ENCODE results near the gene ANKRD65. TPM values are rescaled to one million over a fixed set of nuclear protein-coding genes. Genes with fewer than 3 reads are reported as not detected.
A peak's percentile ranks its signal among the peaks of the same experiment; 100 is the strongest.
"Not testable (repeated sequence)": the region's sequence is repeated elsewhere in the genome, so short reads cannot be mapped to it uniquely, and the experiment has no call there.

ANKRD65 gene
- total RNA-seq, 1 experiment from 2014 or later: not detected

GRCh38 chr1:1406101-1406820, 14.8 kb downstream of the ANKRD65 start:
- no peak for DNase-seq (ENCODE audit: low read depth, low spot score)
- in situ Hi-C loops (cut with HindIII; ENCODE audit: low pct_unique_long_range_greater_than_20kb, low sequenced_read_pairs): no loop called here

GRCh38 chr1:1403653-1404052, 17.4 kb downstream of the ANKRD65 start:
- in situ Hi-C loops (cut with HindIII; ENCODE audit: low pct_unique_long_range_greater_than_20kb, low sequenced_read_pairs): no loop called here

DNA sequence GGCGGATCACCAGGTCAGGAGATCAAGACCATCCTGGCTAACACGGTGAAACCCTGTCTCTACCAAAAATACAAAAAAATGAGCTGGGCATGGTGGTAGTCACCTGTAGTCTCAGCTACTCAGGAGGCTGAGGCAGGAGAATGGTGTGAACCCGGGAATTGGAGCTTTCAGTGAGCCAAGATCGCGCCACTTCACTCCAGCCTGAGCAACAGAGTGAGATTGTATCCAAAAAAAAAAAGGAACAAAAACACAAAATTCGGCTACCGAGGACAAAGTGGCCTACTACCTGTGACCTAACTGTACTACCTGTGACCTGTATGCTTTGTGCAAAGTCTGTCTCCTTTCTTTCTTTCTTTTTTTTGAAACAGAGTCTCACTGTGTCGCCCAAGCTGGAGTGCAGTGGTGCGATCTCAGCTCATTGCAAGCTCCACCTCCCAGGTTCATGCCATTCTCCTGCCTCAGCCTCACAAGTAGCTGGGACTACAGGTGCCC, 18.1 kb downstream of the ANKRD65 start:
- DNase-seq (ENCODE audit: low read depth, low spot score); in situ Hi-C loops (cut with HindIII; ENCODE audit: low pct_unique_long_range_greater_than_20kb, low sequenced_read_pairs): not testable (repeated sequence)

More at GRCh38 chr1:1403653-1404052, 17.4 kb downstream of the ANKRD65 start:
- no peak for DNase-seq (ENCODE audit: low read depth, low spot score)

GRCh38 chr1:1402072-1402900, 18.8 kb downstream of the ANKRD65 start:
- peak; percentile 77 for DNase-seq (ENCODE audit: low read depth, low spot score)
- in situ Hi-C loops (cut with HindIII; ENCODE audit: low pct_unique_long_range_greater_than_20kb, low sequenced_read_pairs): no loop called here

GRCh38 chr1:1401457-1402010, 19.5 kb downstream of the ANKRD65 start:
- no peak for DNase-seq (ENCODE audit: low read depth, low spot score)
- in situ Hi-C loops (cut with HindIII; ENCODE audit: low pct_unique_long_range_greater_than_20kb, low sequenced_read_pairs): no loop called here

DNA sequence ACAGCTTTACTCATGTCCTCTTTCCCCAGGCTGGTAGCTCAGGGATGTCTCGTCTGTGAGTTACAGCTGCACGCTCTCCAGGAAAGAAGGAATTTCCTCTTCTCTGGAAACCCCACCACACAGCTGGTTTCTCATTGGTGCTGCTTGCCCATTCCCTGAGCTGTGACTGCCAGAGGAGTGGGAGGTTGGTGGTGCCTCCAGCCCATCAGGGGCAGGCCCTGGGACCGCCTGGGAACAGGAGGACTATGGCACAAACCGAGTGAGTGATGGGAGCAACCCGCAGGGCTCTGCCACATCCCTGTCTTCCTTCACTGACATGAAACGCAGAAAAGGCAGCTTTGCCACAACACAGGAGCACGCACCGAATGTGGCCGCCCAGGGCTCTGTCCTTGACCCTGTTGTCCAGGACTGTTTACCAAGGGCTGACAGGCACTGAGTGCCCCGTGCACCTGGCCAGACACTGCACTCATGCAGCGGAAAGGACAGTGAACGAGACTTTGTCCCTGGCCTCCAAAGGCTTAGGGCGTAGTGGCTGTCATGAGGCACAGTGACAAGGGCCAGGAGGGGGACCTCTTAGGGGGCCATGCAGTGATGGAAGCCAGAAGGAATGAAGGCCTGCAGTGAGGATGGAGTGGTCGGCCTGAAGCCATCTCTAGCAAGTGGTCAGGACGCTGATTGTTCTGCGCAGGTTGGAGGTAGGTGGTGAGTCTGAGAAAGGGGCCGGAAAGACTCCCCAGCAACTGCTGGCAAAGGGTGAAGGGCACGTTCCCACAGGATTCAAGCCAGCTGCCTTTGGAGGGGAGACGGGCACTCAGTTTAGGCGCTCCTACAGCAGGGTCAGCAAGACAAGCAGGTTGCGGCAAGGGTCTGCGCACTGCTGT, 20.3 kb downstream of the ANKRD65 start:
- DNase-seq (ENCODE audit: low read depth, low spot score): no peak
- in situ Hi-C loops (cut with HindIII; ENCODE audit: low pct_unique_long_range_greater_than_20kb, low sequenced_read_pairs): no loop called here

- DNase-seq (ENCODE audit: low read depth, low spot score): no peak
- in situ Hi-C loops (cut with HindIII; ENCODE audit: low pct_unique_long_range_greater_than_20kb, low sequenced_read_pairs): no loop called here
Observed at GRCh38 chr1:1399872-1400575, 21.1 kb downstream of the ANKRD65 start.

DNA sequence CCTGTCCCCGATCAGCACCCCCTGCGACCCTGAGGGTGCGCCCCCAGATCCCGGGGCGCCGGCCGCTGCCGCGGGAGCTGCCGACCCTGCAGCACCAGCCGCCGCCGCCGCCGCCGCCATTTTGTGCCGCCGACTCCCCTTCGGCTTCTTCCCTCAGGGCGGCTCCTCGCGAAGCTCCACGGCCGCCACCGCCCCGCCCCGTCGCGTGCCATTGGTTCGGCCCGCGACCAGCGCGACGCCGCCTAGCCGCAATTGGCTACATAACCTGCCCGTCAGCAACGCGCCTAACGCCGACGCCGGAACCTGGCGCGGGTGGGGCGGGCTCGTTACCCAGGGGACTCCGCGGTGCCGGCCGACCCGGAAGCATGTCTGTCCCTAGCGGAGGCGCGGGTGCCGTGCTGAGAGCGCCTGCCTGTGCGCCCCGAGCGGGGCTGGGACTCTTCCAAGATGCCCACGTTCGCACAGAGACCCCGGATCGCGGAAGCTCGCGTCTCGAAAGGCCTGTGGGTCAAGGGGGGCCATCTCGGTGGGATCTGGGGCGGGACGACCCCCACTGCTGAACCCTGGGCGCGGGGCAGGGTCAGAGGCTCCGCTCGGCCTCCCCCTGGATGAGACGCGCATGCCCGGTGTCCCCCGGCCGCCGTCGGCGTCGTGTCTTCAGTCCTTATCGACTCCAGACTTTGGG, 21.7 kb downstream of the ANKRD65 start, which contains the start of gene CCNL2:
Gene CCNL2 (minus strand): TSS at position 149 of the 685 bp plus-strand sequence. CDS start 29 bp downstream, at position 120.
- DNase-seq (ENCODE audit: low read depth, low spot score): peak; percentile 96

DNA sequence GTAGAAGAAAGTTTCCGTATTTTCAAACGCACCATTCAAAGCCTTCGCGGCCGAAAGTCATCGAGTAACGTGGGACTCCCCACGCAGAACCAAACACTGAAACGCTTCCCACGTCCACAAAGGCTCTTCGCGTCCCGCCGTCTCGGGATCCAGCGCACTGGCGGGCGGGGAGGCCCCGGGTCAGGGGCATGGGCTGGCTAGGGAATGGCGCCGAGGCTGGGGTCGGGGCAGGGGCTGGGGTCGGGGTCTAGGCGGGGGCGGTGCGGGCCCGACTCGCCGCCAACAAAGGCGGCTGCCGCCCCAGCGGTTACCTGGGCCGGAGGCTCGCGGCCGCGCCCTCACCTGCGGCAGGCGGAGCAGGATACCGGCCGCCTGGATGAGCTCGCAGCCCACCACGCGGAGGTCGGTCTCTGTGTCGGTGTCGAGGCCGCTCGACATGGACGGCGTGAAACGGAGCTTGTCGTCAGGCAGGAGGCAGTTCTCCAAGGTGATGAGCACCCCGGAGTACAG, 22.3 kb downstream of the ANKRD65 start:
- in situ Hi-C loops (cut with HindIII; ENCODE audit: low pct_unique_long_range_greater_than_20kb, low sequenced_read_pairs): no loop called here

More for the DNA sequence above, 21.7 kb downstream of the ANKRD65 start, which contains the start of gene CCNL2:
- in situ Hi-C loops (cut with HindIII; ENCODE audit: low pct_unique_long_range_greater_than_20kb, low sequenced_read_pairs): no loop called here

GRCh38 chr1:1397839-1398523, 23.1 kb downstream of the ANKRD65 start:
- in situ Hi-C loops (cut with HindIII; ENCODE audit: low pct_unique_long_range_greater_than_20kb, low sequenced_read_pairs): no loop called here
- DNase-seq (ENCODE audit: low read depth, low spot score): no peak

More for the DNA sequence above, 22.3 kb downstream of the ANKRD65 start:
- DNase-seq (ENCODE audit: low read depth, low spot score): no peak

DNA sequence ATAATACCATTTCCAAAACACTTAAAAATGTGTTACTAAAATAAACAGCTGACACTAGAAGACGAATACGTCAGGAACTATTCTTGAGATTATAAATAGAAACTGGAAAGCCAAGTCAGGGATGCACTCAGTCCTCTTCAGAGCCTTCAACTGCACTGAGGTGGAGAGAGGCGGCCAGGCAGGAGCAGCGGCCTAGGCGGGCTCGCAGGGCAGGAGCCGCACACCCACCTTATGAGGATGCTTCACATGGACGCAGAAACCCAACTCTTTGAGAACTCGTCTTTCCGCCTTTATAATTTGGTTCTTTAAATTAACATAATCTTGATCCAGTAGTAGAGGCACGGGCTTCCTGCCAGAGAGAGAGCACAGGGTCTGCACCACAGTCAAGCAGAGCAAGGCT, 25.9 kb downstream of the ANKRD65 start:
- DNase-seq (ENCODE audit: low read depth, low spot score): no peak
- in situ Hi-C loops (cut with HindIII; ENCODE audit: low pct_unique_long_range_greater_than_20kb, low sequenced_read_pairs): no loop called here

GRCh38 chr1:1394116-1394515, 27.0 kb downstream of the ANKRD65 start:
- no peak for DNase-seq (ENCODE audit: low read depth, low spot score)
- in situ Hi-C loops (cut with HindIII; ENCODE audit: low pct_unique_long_range_greater_than_20kb, low sequenced_read_pairs): no loop called here

- in situ Hi-C loops (cut with HindIII; ENCODE audit: low pct_unique_long_range_greater_than_20kb, low sequenced_read_pairs): no loop called here
- DNase-seq (ENCODE audit: low read depth, low spot score): no peak
Observed at GRCh38 chr1:1393428-1393827, 27.6 kb downstream of the ANKRD65 start.

DNA sequence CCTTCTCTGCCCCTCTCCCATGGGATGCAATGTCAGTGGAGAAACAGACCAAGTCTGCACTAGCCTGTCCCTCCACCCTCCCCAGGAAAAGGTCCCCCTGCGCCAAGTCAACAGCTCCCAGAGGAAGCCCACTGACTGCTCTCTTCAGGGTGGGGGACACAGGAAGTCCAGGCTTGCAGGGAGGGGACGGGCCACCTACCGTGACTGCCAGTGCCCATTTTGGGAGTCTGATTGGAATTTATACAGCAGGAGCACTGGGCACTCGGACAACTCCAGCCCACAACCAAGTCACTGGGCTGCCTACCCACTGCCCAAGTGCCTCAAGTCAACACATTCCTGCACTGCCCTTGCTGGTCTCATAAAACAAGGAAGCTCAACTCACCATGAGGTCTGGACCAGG, 28.1 kb downstream of the ANKRD65 start:
- DNase-seq (ENCODE audit: low read depth, low spot score): no peak
- in situ Hi-C loops (cut with HindIII; ENCODE audit: low pct_unique_long_range_greater_than_20kb, low sequenced_read_pairs): no loop called here

DNA sequence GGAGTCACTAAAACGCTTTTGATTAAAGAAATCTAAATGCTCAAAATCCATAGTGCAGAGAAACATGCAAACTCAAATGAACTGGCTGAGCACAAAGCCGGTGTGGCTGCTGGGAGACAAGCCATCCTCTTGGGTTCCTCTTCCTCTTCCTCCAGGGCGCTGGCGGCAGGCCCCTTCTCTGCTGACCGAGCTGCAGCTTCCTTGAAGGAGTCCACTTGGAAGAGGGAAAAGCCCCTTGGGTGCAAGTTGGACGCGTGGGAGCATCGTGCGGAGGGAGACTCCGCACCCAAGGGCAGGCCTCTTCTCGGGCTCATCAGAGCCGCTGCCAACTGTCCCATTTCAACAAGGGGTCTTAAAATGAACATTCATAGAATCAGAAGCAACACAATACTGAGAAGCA, 29.9 kb downstream of the ANKRD65 start:
- DNase-seq (ENCODE audit: low read depth, low spot score): no peak

GRCh38 chr1:1390675-1391074, 30.4 kb downstream of the ANKRD65 start:
- in situ Hi-C loops (cut with HindIII; ENCODE audit: low pct_unique_long_range_greater_than_20kb, low sequenced_read_pairs): no loop called here
- no peak for DNase-seq (ENCODE audit: low read depth, low spot score)

More for the DNA sequence above, 29.9 kb downstream of the ANKRD65 start:
- in situ Hi-C loops (cut with HindIII; ENCODE audit: low pct_unique_long_range_greater_than_20kb, low sequenced_read_pairs): no loop called here
